ENCODE measurements around the gene ASB6.

GRCh38 chr9:129639756-129640085, 2.2 kb downstream of the ASB6 start:
- TF ChIP-seq SIN3A (IDR thresholded peaks at IDR 0.05; ENCODE audit: borderline replicate concordance, insufficient read depth, low read length) (no peak), POLR2AphosphoS5 (IDR thresholded peaks at IDR 0.05; ENCODE audit: low read depth, low read length) (no peak)
